Stimulated activated naive B cell treated with anti-CD40 and anti-IgM and Interleukin-4, amounts not matched to agents 10 μg/mL and 1 μg/mL and 100 μg/mL, for 72 hours (primary cell): ENCODE measurements around the gene RLF.
A peak's percentile ranks its signal among the peaks of the same experiment; 100 is the strongest.
"Not testable (repeated sequence)": the region's sequence is repeated elsewhere in the genome, so short reads cannot be mapped to it uniquely, and the experiment has no call there.

Source experiments
- ATAC-seq, 2 donors: fragments of 150-1000 bp; cut with Tn5 transposase; replicated peaks; 2 replicates each; pipeline ENCODE4 v1.10.0; 2021; ENCODE audit warnings: moderate library complexity in 1 of 2
- DNase-seq: peaks from one replicate; pipeline ENCODE4 v3.0.0; 2021
- H3K27ac Mint-ChIP-seq: one replicate; pipeline ENCODE4 v1.8.0; 2022; ENCODE audit warnings: mild to moderate bottlenecking, mixed read lengths
- H3K27me3 Mint-ChIP-seq, 2 donors: one replicate each; pipeline ENCODE4 v1.8.0; 2022; ENCODE audit warnings: mixed read lengths in 2 of 2
- H3K36me3 Mint-ChIP-seq, 2 donors: one replicate each; pipeline ENCODE4 v1.8.0; 2022; ENCODE audit warnings: mixed read lengths in 2 of 2, mild to moderate bottlenecking in 1 of 2
- H3K4me1 Mint-ChIP-seq, 2 donors: one replicate each; pipeline ENCODE4 v1.8.0; 2022; ENCODE audit warnings: mixed read lengths in 2 of 2, mild to moderate bottlenecking in 1 of 2
- H3K4me3 Mint-ChIP-seq, 2 donors: one replicate each; pipeline ENCODE4 v1.8.0; 2022; ENCODE audit warnings: mild to moderate bottlenecking in 2 of 2, mixed read lengths in 2 of 2, moderate library complexity in 1 of 2
- H3K9me3 Mint-ChIP-seq, 2 donors: one replicate each; pipeline ENCODE4 v1.8.0; 2022; ENCODE audit warnings: mixed read lengths in 2 of 2, mild to moderate bottlenecking in 1 of 2

The RLF gene

DNA sequence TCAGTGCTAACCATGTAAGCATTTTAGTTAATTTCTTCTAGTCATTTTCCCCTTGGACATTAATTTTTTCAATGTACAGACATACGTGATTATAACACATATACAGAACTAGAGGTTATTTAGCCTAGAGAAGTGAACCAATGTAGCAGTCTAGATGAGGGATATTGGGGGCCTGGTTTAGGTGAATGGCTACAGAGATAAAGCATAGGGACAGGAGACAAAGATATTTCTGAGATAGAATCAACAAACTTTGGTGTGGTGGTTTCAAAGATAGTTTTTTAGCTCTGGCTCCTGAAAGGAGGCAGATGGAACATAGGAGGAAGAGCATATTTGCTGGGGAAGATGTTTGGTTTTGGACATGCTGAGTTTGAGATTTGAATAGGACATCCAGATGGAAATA, 23.0 kb downstream of the RLF start:
- ATAC-seq (no peak), DNase-seq (no peak)
- Mint-ChIP-seq H3K4me1 (peaks cover 46 to 66% of the 10 kb centered on the region in 2 donors), H3K4me3 (no peak overlapping the region), H3K27ac (peak overlapping the region; percentile 28), H3K36me3 (peaks cover 12 to 16% of the 10 kb centered on the region in 2 donors), H3K9me3 (peaks cover 0 to 6% of the 10 kb centered on the region in 2 donors), H3K27me3 (no peaks in the 10 kb centered on the region)

DNA sequence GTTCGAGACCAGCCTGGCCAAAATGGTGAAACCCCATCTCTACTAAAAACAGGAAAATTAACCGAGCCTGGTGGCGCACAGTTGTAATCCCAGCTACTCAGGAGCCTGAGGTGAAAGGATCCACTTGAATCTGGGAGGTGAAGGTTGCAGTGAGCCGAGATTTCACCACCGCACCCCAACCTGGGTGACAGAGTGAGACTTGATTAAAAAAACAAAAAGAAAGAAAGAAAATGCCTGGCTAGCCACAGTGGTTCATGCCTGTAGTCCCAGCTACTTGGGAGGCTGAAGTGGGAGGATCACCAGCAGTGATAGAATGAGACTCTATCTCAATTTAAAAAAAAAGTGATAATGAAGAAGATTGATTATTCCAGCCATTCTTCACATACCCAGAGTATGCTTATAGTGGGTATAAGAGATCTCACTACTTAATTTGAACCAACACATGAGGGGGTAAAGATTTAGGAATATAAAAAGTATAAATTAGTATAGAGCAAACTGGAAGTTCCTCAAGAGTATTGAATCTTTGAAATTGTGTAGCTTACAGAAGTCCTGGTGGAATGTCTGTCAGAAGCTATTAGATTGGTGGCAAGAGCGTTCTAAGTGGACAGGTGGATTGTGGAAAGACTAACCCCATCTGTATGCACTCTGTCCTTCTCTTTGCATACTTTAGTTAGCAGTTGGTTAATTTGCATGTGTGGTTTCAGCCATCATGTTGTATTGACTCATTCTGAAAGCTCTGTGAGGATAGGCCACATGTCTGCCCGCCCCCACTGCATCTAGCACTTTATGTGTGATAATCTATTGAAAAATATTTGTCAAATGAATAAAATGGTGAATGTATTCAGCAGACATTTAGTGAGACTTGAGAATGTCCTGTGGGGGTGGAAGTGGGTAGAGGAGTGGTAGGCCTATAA, 25.0 kb downstream of the RLF start:
- peak overlapping the region in 1 of 2 donors; percentile 35 for H3K4me3 Mint-ChIP-seq
- peaks cover 8 to 10% of the 10 kb centered on the region in 2 donors for H3K36me3 Mint-ChIP-seq
- ATAC-seq = peak; percentile 100
- H3K9me3 Mint-ChIP-seq = no peaks in the 10 kb centered on the region
- H3K27ac Mint-ChIP-seq = peak overlapping the region; percentile 80
- DNase-seq = peak; percentile 47
- no peaks in the 10 kb centered on the region for H3K27me3 Mint-ChIP-seq
- H3K4me1 Mint-ChIP-seq = peaks cover 30 to 54% of the 10 kb centered on the region in 2 donors

DNA sequence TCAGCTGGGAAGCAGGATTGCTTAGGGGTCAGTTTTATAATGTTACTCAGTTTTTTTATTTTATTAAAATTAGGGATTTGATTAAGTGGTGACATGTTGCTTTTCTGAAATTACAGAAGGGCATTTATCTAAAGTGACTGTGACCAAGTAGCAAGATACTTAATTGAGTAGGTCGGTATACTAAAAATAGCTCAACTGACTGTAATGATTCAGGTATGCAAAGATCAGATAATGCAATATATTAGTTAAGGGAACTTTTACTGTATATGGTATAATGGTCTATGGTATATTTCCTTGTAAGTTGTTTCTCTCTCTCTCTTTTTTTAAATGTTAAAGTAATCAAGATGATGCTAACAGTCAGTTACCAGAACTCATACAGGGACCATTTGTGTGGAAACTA, 26.2 kb downstream of the RLF start:
- Mint-ChIP-seq H3K4me3 (no peak overlapping the region), H3K27me3 (no peaks in the 10 kb centered on the region)

DNA sequence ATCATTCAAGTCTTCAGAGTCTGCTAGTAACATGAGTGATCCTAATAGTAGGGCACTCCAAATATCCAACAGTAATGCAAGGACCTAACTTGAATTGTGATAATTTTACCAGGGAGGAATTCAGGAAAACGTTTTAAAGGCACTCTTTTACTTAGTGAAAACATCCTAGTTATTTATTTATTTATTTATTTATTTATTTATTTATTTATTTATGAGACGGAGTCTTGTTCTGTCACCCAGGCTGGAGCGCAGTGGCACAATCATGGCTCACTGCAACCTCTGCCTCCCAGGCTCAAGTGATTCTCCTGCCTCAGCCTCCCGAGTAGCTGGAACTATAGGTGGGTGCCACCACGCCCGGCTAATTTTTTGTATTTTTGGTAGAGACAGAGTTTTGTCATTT, 33.5 kb downstream of the RLF start:
- not testable (repeated sequence) for H3K27me3 Mint-ChIP-seq, H3K9me3 Mint-ChIP-seq, ATAC-seq, H3K27ac Mint-ChIP-seq, H3K4me1 Mint-ChIP-seq, DNase-seq, H3K4me3 Mint-ChIP-seq
- peaks cover 8 to 13% of the 10 kb centered on the region in 2 donors for H3K36me3 Mint-ChIP-seq

More for the DNA sequence above, 26.2 kb downstream of the RLF start:
- Mint-ChIP-seq H3K9me3 (no peaks in the 10 kb centered on the region), H3K36me3 (peaks cover 8 to 10% of the 10 kb centered on the region in 2 donors), H3K27ac (no peak overlapping the region), H3K4me1 (peaks cover 29 to 49% of the 10 kb centered on the region in 2 donors)
- DNase-seq = no peak
- no peak for ATAC-seq

DNA sequence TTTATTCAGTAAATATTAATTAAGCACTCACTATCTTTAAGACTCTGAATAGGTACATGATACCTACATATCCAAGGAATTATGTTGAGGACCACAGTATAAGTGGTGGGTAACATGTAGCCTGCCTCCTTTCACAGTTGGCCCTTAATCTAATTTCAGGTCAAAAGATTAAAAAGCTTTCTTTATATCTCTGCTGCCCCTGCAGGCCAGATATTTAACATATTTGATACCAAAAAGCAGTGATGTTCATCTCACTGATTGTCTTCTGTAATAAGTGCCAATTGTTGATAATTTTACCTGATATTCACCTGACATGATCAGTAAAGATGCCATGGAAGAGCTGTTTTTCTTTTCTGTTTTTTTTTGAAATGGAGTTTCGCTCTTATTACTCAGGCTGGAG, 36.5 kb downstream of the RLF start:
- no peaks in the 10 kb centered on the region for H3K27me3 Mint-ChIP-seq
- H3K36me3 Mint-ChIP-seq = peaks cover 12 to 16% of the 10 kb centered on the region in 2 donors
- peaks cover 0 to 6% of the 10 kb centered on the region in 2 donors for H3K4me1 Mint-ChIP-seq
- H3K27ac Mint-ChIP-seq = no peak overlapping the region
- no peaks in the 10 kb centered on the region for H3K9me3 Mint-ChIP-seq
- ATAC-seq (no peak), DNase-seq (no peak)
- H3K4me3 Mint-ChIP-seq = no peak overlapping the region

DNA sequence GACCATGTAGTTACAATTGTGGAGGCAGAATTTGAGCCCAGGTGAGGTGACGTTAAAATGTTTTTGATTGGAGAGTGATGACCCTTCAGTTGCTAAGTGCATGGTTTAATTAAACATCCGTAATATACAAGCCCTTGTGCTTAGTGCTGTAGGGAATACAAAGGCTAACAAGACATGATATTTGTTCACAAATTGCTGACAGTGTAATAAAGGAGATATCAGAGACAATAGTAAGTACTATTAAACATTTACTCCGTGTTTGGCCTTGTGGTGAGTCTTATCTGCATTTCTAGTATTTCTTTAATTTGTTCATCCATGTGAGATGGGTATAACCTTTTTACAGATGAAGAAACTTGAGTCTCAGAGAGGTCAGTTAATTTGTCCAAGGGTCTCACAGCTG, 37.9 kb downstream of the RLF start:
- no peak for ATAC-seq
- H3K9me3 Mint-ChIP-seq = no peaks in the 10 kb centered on the region
- no peak overlapping the region for H3K4me3 Mint-ChIP-seq
- peaks cover 17 to 20% of the 10 kb centered on the region in 2 donors for H3K36me3 Mint-ChIP-seq
- no peak for DNase-seq
- no peaks in the 10 kb centered on the region for H3K27me3 Mint-ChIP-seq
- H3K4me1 Mint-ChIP-seq = peaks cover 0 to 14% of the 10 kb centered on the region in 2 donors
- no peak overlapping the region for H3K27ac Mint-ChIP-seq

DNA sequence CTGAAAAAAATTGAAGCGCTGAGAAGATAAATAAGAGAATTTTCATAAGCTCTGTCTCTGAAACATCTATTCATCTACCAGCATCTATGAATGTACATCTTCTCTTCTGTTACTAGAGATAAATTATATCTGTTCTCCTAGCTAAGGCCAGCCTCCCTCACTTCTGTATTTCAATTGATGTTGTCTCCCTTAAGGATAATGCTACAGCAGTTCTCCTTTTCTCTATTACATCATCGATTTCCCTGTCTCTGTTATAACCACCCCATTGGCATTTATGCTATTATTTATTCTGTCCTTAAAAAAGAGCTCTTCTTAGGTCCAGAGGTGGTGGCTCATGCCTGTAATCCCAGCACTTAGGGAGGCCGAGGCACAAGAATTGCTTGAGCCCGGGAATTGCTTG, 43.7 kb downstream of the RLF start:
- H3K36me3 Mint-ChIP-seq = peaks cover 32 to 41% of the 10 kb centered on the region in 2 donors
- H3K27ac Mint-ChIP-seq = no peak overlapping the region
- no peaks in the 10 kb centered on the region for H3K27me3 Mint-ChIP-seq
- peaks cover 7 to 22% of the 10 kb centered on the region in 2 donors for H3K4me1 Mint-ChIP-seq
- H3K4me3 Mint-ChIP-seq = no peak overlapping the region
- no peak for DNase-seq
- ATAC-seq = no peak
- H3K9me3 Mint-ChIP-seq = no peaks in the 10 kb centered on the region

DNA sequence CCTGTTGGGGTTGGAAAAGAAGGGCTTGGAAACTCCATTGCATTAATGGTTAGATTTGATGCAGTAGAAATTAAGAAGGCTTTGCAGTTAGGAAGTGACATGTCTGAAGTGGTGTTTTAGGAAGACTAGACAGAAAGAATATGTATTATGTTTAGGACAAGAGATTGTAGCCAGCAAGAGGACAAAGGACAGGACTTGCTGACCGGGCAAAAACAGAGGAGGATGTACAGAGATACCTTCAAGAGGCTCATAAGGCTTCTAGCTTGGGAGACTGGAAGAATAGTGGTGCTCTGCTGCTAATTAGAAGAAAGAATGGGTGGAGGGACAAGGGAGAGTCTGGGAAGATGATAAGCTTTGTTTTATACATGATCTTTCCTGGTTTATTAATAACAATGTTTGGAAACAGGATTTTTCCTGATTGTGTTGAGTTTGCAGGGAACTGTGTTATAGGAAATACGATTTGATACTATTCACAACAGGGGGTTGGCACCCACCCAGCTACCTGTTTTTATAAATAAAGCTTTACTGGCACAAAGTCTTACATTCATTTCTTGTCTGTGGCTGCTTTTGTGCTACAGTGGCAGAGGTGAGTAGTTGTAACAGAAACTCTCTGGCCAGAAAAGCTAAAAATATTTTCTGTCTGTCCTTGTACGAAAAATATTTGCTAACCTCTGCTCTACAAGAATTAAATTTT, 49.5 kb downstream of the RLF start:
- H3K27ac Mint-ChIP-seq = no peak overlapping the region

DNA sequence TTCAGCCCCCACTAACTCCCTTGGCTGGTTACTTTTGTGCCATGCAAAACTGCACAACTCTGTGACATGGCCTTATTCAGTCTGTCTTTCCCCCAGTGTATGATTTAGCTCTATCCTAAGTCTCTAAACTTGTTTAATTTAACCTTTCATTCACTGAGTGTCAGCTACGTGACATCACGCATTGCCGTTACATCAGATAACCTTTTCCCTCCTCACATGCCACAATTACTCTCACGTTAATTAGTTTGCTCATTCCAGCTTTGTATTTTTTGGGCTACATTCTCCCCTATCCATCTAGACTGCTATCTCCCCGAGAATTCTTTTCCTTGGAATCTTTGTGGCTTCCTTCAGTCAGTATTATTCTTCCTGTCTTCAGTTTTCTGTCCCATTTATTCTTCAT, 57.1 kb downstream of the RLF start:
- Mint-ChIP-seq H3K4me1 (peaks cover 6% of the 10 kb centered on the region in 2 donors), H3K36me3 (peaks cover 15 to 33% of the 10 kb centered on the region in 2 donors), H3K4me3 (no peak overlapping the region), H3K9me3 (no peaks in the 10 kb centered on the region), H3K27ac (no peak overlapping the region), H3K27me3 (no peaks in the 10 kb centered on the region)
- no peak for DNase-seq
- no peak for ATAC-seq

More for the DNA sequence above, 49.5 kb downstream of the RLF start:
- DNase-seq = no peak
- ATAC-seq = no peak
- Mint-ChIP-seq H3K9me3 (no peaks in the 10 kb centered on the region), H3K4me3 (no peak overlapping the region), H3K36me3 (peaks cover 25 to 43% of the 10 kb centered on the region in 2 donors), H3K27me3 (no peaks in the 10 kb centered on the region), H3K4me1 (peaks cover 4 to 5% of the 10 kb centered on the region in 2 donors)

DNA sequence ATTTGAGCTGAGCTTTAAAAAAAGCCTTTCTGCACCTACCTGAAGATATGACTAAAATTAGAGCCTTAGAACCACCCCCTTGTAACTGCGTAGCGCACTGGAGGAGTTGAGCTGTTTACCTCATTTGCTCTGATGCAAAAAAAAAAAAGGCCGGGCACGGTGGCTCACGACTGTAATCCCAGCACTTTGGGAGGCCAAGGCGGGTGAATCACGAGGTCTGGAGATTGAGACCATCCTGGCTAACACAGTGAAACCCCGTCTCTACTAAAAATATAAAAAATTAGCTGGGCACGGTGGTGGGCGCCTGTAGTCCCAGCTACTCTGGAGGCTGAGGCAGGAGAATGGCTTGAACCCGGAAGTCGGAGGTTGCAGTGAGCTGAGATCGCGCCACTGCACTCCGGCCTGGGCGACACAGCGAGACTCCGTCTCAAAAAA, 60.3 kb downstream of the RLF start:
- H3K27me3 Mint-ChIP-seq, DNase-seq, H3K9me3 Mint-ChIP-seq, H3K27ac Mint-ChIP-seq, H3K4me1 Mint-ChIP-seq, ATAC-seq, H3K4me3 Mint-ChIP-seq: not testable (repeated sequence)
- H3K36me3 Mint-ChIP-seq = peaks cover 9 to 26% of the 10 kb centered on the region in 2 donors

DNA sequence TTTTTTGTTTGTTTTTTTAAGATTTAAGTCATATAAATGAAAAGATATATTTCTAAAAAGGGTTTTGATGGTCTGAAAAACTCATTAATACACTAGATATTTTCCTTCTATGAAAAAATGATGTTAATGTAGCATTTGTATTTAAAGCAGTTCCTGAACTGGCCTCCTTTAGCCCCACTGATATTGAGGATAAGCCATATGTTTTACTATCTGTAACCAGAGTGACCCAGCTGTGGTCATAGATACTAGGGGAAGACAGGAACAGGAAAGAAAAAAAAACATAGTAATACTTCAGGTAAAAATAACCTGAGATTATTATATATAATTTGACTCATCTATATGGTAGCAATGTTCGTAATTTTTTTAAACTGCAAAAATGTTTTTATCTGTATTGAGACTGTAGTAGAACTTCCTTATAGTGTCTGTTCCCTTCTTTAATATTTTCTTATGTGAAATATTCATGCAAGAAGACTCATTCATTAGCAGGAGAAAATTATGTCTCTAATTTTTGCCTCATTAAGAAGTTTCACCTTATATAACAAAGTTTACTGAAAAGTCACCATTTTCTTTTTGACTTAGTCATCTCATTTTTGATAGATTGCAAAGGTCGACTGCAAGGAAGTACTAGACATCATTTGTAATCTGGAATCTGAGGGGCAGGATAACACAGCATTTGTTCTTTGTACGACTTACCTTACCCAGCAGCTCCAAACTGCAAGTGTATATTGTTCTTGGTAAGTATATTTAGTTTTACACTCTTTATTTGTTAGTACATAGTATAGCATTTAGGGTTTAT, 61.0 kb downstream of the RLF start:
- ATAC-seq (no peak), DNase-seq (no peak)
- H3K9me3 Mint-ChIP-seq = no peaks in the 10 kb centered on the region
- peaks cover 7 to 22% of the 10 kb centered on the region in 2 donors for H3K36me3 Mint-ChIP-seq
- H3K4me1 Mint-ChIP-seq = peaks cover 4 to 6% of the 10 kb centered on the region in 2 donors
- no peak overlapping the region for H3K27ac Mint-ChIP-seq
- no peak overlapping the region for H3K4me3 Mint-ChIP-seq
- no peaks in the 10 kb centered on the region for H3K27me3 Mint-ChIP-seq

DNA sequence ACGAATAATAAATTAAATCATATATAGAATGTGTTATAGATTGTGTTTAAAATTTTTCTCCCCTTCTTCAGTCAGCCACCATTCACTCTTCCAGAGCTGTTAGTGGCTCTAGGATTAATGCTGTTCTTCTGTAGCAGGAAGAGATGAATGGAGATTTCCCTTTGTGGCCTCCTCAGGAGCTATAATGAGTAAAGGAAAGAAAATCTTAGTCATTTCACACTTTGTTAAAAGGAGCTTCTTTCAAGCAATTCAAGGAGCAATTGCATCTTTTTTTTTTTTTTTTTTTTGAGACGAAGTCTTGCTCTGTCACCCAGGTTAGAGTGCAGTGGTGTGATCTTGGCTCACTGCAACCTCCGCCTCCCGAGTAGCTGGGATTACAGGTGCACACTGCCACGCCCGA, 62.9 kb downstream of the RLF start:
- DNase-seq (no peak), ATAC-seq (no peak)
- H3K9me3 Mint-ChIP-seq = no peaks in the 10 kb centered on the region
- H3K36me3 Mint-ChIP-seq = peaks cover 7 to 23% of the 10 kb centered on the region in 2 donors
- H3K4me1 Mint-ChIP-seq = peaks cover 4 to 6% of the 10 kb centered on the region in 2 donors
- no peak overlapping the region for H3K4me3 Mint-ChIP-seq
- H3K27me3 Mint-ChIP-seq = no peaks in the 10 kb centered on the region
- no peak overlapping the region for H3K27ac Mint-ChIP-seq

DNA sequence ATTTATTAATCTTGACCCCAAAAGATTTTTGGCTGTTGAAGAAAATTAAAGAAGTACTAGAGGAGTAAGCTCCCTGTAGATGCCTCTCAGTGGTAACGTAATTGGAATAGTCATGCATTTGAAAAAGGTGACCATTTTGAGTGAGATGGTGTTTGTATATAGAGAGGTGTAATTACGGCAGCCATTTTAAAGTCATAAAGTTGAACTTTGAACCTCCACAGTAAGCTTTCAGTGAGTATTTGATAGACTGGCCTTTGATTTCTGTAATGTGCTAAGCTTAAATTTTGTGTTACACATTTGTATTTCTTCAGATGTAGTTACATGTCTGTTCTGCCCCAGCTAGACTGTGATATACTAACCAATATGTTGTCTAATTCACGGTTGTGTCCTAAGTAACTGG, 65.0 kb downstream of the RLF start:
- H3K36me3 Mint-ChIP-seq = peaks cover 12 to 22% of the 10 kb centered on the region in 2 donors
- H3K4me1 Mint-ChIP-seq = peaks cover 2 to 5% of the 10 kb centered on the region in 2 donors
- ATAC-seq (no peak), DNase-seq (no peak)
- no peaks in the 10 kb centered on the region for H3K9me3 Mint-ChIP-seq
- no peak overlapping the region for H3K4me3 Mint-ChIP-seq
- no peaks in the 10 kb centered on the region for H3K27me3 Mint-ChIP-seq
- H3K27ac Mint-ChIP-seq = no peak overlapping the region

DNA sequence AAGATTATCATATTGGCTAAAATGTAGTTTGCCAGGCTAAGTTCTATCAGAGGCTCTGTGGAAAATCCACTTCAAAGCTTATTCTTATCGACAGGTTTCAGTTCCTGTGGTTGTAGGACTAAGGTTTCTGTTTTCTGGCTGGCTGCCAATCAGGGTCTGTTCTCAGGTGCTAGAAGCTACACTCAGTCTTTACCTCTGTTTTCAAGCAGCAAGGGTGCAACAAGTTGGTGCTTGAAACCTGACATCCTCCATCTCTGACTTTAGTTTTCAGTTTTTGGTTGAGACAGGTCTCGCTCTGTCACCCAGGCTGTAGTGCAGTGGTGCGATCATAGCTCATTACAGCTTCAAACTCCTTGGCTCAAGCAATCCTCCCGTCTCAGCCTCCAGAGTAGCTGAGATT, 71.3 kb downstream of the RLF start:
- no peaks in the 10 kb centered on the region for H3K27me3 Mint-ChIP-seq
- H3K4me3 Mint-ChIP-seq = no peak overlapping the region
- H3K36me3 Mint-ChIP-seq = peaks cover 41 to 54% of the 10 kb centered on the region in 2 donors
- no peak overlapping the region for H3K27ac Mint-ChIP-seq
- H3K4me1 Mint-ChIP-seq = peaks cover 5 to 21% of the 10 kb centered on the region in 2 donors
- ATAC-seq = peak; percentile 99 to 100
- peak; percentile 59 for DNase-seq
- H3K9me3 Mint-ChIP-seq = no peaks in the 10 kb centered on the region
